HL-60/S4 (cell line): ENCODE measurements around the gene ZBTB46.
"Not testable (repeated sequence)": the region's sequence is repeated elsewhere in the genome, so short reads cannot be mapped to it uniquely, and the experiment has no call there.

Source experiments
- in situ Hi-C: fragments of 300-500 bp; cut with MboI; formaldehyde crosslinking; loops from 2 replicates; pipeline ENCODE4 v1.14.3; 2022; ENCODE audit warnings: low sequenced_read_pairs

The ZBTB46 gene, protein sequence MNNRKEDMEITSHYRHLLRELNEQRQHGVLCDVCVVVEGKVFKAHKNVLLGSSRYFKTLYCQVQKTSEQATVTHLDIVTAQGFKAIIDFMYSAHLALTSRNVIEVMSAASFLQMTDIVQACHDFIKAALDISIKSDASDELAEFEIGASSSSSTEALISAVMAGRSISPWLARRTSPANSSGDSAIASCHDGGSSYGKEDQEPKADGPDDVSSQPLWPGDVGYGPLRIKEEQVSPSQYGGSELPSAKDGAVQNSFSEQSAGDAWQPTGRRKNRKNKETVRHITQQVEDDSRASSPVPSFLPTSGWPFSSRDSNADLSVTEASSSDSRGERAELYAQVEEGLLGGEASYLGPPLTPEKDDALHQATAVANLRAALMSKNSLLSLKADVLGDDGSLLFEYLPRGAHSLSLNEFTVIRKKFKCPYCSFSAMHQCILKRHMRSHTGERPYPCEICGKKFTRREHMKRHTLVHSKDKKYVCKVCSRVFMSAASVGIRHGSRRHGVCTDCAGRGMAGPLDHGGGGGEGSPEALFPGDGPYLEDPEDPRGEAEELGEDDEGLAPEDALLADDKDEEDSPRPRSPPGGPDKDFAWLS

DNA sequence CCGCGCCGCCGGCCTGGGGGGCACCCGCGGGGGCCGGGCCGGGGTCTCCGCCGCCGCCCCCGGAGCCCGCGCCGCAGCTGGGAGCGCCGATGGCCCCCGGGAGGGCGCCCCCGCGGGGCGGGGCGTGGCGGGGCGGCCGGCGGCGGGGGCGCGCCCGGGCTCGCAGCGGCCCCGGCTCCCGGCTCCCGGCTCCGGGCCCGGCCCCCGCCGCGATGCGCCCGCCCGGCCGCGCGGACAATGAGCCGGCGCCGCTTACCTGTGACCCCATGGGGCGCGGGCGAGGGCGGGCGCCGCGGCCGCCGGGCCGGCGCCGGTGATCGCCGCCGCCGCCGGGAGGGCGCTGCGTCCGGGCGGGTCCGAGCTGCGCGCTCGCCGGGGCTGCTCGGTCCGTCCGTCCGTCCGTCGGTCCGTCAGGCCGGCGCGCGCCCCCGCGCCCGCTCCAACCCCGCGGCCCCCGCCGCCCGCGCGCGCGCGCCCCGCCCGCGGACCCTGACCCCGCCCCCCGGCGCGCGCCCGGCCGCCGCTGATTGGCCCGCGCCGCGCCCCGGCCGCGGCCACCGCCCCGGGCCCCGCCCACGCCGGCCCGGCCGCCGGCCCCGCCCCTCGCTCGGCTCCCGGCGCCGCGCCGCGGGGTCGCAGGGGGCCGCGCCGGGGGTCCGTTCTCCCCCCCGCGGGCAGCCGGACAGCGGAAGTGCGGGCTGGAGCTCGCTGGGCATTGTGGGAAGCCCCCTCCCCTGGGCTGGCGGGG is at the start of gene ZBTB46:
Gene ZBTB46, minus strand, starts transcription at position 424 of the 748 bp plus-strand sequence. CDS start 40,507 bp downstream, outside the sequence.
- in situ Hi-C loops, result no loop called here

DNA sequence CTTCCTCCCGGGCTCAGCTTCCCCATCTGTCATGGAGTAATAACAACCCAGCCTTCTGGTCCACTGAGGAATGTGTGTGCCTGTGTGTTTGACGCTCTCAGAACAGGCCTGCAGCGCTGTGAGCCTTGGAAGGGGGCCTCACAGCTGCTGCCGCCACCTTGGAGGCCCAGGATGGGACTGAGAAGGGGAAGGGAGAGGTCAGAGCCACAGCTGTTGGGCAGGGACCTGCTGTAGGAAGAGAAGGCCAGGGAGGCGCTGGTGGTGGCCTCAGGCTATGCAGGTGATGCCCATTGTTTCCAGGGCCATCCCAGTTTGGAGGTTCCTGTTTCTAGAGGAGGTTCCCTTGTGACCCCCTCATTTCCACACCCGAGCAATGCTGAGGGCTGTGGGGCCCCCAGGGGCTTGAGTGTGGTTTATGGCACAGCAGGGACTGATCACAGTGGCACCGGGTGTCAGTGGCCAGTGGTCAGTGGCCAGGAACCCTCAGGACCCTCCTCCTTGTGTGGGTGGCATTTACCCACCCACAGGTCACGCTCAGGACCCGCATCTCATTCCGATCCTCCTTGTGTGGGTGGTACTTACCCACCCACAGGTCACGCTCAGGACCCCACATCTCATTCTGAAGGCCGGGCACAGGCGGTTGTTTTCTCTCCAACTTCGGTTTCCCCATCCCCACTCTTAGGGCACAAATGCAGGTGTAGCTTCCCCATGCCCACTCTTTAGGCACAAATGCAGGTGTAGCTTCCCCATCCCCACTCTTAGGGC is 48.0 kb upstream of the ZBTB46 start:
- in situ Hi-C loops, result no loop called here

DNA sequence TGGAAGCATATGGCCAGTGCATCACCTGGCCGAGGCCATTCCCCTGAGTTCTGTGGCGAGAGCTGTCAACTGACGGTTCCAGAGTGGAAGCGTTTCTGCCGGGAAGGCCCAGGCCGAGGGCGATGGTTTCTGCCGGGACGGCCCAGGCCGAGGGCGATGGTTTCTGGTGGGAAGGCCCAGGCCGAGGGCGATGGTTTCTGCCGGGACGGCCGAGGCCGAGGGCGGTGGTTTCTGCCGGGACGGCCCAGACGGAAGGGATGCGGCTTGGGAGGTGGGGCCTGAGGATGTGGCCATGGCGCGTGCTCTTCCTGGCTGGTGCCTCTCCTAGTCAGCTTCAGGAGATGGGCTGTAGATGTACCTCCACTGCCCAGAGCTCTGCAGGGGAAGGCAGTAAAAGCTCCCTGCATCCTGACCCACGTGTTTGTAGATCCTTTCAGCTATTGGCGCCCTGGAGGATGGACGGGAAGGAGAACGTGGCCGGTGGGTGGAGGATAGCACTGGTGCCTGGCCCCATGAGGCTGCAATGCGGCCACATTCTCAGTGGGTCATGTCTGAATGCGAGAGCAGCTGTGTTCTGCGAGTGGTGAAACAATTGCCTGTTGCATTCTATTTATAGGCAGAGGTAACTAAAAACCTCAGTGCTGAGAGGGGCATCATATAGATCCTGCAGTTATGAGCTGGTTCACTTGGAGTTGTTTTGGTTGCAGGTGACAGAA is 46.8 kb upstream of the ZBTB46 start:
- in situ Hi-C loops, result no loop called here

DNA sequence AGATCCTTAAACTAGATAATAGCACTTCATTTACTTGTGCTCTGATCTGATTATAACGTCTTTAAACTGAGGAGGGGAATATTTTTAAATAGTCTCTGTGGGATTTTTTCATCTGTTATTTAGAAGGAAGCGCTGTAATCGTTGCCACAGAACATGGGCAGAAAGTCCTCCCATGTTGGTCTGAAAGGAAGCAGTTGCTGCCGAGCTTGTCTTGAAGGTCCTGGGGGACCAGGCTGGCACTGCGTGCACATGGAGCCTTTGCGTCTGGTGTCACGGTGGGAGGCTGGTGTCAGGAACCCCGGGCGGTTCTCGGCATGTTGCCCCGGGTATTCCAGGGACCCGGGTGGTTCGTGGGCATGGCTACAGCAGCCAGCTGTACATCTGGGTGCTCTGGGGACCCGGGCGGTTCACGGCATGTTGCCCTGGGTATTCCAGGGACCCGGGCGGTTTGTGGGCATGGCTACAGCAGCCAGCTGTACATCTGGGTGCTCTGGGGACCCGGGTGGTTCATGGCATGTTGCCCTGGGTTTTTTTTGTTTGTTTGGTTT is 45.5 kb upstream of the ZBTB46 start:
- in situ Hi-C loops, result no loop called here

DNA sequence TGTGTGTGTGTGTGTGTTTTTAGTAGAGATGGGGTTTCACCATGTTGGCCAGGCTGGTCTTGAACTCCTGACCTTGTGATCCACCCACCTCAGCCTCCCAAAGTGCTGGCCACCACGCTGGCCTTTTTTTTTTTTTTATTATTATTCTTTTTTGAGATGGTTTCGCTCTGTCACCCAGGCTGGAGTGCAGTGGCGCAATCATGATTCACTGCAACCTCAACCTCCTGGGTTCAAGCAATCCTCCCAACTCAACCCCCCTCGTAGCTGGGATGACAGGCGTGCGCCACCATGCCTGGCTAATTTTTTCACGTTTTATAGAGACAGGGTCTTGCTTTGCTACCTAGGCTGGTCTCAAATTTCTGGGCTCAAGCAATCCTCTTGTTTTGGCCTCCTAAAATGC is 43.2 kb upstream of the ZBTB46 start:
- in situ Hi-C loops, result not testable (repeated sequence)

DNA sequence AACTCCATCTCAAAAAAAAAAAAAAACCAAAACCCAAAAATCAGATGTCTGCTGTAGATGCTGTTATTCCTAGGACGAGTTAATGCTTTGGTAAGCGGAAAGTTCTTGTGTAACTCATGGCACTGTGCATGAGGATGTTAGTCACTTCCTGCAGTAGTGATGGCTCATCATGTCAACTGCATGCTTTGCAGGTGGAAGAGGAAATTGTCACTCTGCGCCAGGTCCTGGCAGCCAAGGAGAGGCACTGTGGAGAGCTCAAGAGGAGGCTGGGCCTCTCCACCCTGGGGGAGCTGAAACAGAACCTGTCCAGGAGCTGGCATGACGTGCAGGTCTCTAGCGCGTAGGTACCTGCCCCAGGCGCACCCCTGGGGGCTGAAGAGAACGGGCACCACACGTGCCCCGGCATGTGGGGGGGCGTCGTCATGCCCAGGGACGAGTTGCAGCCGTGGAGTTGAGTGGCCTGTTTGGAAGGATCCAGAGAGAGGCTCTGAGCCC is 42.5 kb upstream of the ZBTB46 start:
- in situ Hi-C loops, result no loop called here

DNA sequence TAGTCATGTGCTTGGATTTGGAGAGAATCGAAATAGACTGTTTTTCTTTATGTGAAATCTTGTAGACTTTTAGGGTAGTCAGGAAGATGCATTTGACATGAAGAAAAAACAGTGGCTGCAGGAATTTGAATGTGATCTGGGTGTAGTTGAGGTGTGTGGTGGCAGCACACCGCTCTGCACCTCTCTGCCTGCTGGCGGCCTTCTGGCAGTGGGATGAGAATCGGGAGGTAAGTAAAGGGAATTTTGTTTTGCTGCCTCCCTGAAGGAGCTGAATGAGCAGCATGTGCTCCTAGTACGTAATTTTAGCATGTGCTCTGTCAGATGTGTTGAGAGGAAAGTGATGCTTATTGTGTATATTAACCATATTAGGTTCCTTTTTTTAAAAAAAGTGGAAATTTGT is 37.2 kb upstream of the ZBTB46 start:
- in situ Hi-C loops, result no loop called here

DNA sequence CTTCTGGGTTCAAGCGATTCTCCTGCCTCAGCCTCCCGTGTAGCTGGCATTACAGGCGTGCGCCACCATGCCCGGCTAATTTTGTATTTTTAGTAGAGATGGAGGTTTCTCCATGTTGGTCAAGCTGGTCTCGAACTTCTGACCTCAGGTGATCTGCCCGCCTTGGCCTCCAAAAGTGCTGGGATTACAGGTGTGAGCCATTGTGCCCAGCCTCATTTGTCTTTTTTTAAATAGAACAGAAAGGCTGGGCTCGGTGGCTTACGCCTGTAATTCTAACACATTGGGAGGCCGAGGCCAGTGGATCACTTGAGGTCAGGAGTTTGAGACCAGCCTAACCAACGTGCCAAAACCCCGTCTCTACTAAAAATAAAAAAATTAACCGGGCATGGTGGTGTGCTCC is 36.0 kb upstream of the ZBTB46 start:
- in situ Hi-C loops, result not testable (repeated sequence)

DNA sequence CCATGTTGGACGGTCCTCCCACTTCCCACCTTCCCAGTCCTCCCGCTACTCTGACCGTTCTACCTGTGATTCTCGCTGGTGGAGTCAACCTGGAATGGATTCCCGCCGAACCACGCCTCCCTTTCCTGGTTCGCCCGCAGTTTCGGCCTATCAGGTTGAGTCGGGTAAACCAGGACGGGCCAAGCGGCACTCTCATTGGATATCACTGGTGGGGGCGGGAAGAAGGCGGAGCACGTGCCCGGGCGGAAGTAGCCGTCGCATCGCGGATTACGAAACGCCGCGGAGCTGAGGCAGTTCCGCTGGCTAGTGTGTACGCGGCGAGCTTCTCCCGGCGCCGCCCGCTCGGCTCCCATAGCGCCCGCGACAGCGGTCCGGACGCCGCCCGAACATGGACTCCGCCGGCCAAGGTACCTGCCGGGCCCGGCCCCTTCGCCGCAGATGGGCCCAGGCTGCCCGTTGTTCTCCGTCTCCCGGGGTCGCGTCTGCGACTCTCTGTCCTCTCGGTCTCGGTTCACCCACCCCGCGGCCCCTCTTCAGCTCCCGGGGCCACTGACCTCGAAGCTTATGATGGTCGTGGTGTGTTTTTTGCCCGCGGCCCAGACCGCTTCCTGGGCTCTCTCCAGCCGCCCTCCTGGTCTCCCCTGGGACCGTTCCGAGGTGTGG is 34.0 kb upstream of the ZBTB46 start, which contains the start of gene TPD52L2:
Gene TPD52L2, plus strand, starts transcription at position 293 of the 663 bp plus-strand sequence. Its CDS starts 96 bp downstream, at position 389.
- in situ Hi-C loops, result no loop called here

DNA sequence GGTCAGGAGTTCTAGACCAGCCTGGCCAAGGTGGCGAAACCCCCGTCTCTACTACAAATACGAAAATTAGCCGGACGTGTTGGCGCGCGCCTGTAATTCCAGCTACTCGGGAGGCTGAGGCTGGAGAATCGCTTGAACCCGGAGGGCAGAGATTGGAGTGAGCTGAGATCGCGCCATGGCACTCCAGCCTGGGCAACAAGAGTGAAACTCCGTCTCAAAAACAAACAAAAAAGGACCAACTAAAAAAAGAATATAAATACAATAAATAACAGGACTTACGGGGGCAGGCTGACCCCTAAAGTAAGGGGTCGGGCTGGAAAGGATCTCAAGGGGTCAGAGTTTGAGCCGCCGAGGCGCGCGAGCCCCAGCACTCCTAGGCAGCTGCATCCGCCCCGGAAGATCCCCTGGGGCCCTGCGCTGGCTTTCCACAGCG is 33.5 kb upstream of the ZBTB46 start:
- in situ Hi-C loops, result no loop called here

DNA sequence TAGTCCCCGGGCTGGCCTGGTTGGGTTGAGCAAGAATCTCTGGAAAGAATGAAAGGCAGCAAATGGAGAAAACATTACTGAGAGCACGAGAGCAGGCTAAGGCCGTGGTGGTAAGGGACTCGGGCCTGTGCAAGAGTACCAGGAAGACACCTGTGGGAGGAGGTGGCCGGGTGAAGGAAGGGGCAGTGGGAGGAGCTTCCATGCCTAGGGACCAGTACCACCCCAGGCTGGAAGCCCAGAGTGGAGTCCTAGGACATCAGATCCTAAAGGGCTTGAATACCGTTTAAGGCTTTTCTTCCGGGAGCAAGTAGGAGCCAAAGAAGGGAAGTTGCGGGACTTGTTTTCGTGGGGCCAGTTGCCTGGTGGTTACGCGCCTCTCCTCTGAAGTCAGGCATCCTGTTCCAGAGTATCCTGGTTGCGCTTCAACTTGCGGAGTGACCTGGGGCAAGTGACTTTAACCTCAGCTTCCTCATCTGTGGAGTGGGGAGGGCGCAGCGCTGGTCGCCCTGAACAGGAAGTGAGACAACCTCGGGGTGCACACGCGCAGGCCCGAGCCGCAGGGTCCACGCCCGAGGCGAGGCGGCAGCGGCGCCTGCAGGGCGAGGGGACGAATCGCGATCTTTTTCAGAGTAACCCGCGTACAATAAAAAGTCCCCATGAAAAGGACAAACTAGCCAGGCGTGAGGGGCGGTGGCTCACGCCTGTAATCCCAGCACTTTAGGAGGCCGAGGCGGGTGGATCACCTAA is 32.9 kb upstream of the ZBTB46 start:
- in situ Hi-C loops, result no loop called here

DNA sequence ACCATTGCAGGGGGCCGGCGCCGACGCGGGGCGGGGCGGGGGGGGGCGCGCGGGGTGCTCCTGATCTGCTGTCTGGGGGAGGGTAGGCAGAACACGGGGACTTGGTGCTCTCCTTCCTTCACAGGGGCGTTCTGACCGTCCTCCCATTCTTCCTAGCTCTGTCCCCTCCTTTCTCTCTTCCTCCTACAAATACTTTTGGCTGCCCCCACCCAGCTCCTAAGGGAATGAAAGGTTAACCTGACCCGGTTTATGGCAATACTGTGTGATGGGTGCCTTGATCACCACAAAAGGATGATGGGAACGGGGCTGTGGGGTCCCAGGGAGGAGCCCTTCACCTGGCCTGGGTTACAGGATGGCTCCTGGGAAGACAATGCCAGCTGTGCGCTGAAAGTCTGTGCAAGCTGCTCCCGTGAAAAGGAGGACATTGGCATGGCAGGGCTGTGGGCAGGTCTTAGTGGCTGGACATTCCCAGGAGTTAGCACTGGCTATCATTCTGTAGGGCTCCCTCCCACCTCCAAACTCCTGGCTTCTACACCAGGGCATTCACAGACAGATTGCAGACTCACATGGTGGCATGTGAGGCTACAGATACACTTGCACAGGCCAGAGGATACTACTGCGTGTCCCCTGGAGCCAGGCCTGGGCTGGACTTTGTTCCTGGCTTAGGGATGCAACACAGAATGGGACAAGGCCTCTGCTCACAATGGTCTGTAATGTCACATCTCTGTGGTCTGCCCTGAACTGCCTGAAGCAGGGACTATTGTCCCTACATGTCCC is 32.1 kb upstream of the ZBTB46 start:
- in situ Hi-C loops, result no loop called here

DNA sequence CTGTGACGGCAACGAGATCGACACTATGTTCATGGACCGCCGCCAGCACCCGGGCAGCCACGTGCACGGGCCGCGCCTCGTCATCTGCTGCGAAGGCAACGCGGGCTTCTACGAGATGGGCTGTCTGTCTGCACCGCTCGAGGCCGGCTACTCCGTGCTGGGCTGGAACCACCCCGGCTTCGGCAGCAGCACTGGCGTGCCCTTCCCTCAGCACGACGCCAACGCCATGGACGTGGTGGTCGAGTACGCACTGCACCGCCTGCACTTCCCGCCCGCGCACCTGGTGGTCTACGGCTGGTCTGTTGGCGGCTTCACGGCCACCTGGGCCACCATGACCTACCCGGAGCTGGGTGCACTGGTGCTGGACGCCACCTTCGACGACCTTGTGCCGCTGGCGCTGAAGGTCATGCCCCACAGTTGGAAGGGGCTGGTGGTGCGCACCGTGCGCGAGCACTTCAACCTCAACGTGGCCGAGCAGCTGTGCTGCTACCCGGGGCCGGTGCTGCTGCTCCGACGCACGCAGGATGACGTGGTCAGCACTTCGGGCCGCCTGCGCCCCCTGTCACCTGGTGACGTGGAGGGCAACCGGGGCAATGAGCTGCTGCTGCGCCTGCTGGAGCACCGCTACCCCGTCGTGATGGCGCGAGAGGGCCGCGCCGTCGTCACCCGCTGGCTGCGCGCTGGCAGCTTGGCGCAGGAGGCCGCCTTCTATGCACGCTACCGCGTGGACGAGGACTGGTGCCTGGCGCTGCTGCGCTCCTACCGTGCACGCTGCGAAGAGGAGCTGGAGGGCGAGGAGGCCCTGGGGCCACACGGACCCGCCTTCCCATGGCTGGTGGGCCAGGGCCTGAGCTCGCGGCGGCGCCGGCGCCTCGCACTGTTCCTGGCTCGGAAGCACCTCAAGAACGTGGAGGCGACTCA is 31.2 kb upstream of the ZBTB46 start:
- in situ Hi-C loops, result no loop called here

DNA sequence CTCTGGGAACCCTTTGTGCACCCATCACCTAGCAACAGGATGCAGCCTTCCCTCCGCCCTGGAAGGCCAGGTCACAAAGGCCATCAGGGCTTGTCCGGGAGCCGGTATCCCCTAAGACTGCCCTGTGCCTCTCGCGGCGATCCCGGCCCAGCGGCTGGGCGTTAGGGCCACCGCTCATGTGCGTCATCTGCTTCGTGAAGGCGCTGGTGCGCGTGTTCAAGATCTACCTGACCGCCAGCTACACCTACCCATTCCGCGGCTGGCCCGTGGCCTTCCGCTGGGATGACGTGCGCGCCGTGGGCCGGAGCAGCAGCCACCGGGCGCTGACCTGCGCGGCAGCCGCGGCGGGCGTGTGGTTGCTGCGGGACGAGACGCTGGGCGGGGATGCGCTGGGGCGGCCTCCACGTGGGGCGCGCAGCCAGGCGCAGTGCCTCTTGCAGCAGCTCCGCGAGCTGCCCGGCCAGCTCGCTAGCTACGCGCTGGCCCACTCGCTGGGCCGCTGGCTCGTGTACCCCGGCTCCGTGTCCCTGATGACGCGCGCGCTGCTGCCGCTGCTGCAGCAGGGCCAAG is 30.4 kb upstream of the ZBTB46 start, which contains the start of gene ABHD16B:
Gene ABHD16B, plus strand, starts transcription at position 134 of the 570 bp plus-strand sequence. Its CDS starts 43 bp downstream, at position 177.
- in situ Hi-C loops, result no loop called here

DNA sequence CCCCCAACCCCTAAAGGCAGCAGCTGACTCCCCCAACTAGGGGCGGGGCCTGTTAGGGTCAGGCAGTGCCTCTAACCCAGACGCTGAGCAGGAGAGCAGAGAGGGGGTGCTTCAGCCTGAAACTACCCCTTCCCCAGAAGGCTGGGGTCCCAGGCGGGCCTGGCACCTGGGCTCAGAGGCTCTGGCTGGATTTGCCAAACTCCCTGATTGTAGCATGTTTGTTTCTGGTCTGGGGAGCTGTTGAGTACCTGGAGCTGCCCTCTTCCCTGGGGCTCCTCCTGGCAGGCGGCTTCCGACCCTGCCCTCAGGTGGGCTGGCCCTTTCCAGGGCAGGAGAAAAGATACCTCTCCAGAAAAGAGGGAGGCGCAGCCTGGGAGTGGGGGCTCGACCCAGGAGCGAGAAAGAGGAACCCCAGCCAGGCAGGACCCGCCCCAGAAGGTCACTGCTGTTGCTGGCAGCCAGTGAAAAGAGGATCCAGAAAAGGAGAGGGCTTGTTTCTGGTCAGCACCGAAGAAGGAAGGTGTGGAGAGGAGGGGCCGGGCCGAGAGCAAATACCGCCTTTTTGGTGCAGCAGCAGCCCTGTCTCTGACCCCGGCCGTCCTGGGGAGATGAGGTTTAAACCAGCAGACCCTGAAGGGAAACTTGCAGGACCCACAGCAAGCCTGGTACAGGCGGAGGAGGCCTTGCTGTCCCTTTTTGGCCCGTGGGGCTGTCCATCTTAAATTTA is 29.4 kb upstream of the ZBTB46 start:
- in situ Hi-C loops, result no loop called here
